ENCODE results near the gene PCBP3.

The PCBP3 gene

DNA sequence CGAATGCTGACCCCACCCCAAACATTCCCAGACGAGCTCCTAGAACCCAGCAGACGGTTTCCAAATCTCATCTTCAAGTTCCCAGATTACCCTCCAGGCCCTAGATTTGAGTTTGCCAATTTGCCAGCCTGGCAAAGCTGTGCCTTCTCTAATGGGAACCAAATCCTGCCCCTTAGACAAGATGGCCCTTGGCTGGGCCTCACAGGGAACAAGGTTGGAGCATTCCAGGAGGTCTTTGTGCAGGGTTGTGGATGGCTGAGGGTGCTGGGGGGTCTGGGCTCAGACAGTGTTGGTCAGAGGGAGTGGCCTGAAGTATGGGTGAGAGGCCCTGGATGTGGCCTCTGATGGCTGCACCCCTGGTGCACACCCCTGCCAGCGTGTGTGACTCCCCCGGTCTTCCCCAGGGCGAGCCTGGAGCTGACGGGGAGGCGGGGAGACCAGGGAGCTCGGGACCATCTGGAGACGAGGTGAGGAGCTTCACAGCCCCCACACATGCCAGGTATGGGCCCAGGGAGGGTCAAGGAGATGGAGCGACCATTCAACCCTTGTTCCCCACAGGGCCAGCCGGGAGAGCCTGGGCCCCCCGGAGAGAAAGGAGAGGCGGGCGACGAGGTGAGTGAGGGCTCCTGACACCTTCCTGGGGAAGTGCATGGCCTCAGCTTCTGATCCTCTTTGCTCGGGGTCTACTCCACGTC, 348.2 kb downstream of the PCBP3 start:
- no peak for DNase-seq (ENCODE audit: low read depth in 2 of 2)
